ENCODE data around the gene ADCY2. TPM values are rescaled to one million over a fixed set of nuclear protein-coding genes. Genes with fewer than 3 reads are reported as not detected.

ADCY2 gene
- total and polyA plus RNA-seq, 9 of the 15 experiments (the other 6 are each of a cell fraction or from before 2014, with no cell fraction given), result 0.01 to 0.15 (median 0.03) TPM; not detected in 5

- TF ChIP-seq E2F8 (IDR thresholded peaks at IDR 0.05; ENCODE audit: low read depth, partially characterized antibody) (no peak), ELK1 (CRISPR knock-in tag; IDR thresholded peaks at IDR 0.05) (no peak)
Measured at GRCh38 chr5:7611518-7611917, 215.6 kb downstream of the ADCY2 start (continued).

DNA sequence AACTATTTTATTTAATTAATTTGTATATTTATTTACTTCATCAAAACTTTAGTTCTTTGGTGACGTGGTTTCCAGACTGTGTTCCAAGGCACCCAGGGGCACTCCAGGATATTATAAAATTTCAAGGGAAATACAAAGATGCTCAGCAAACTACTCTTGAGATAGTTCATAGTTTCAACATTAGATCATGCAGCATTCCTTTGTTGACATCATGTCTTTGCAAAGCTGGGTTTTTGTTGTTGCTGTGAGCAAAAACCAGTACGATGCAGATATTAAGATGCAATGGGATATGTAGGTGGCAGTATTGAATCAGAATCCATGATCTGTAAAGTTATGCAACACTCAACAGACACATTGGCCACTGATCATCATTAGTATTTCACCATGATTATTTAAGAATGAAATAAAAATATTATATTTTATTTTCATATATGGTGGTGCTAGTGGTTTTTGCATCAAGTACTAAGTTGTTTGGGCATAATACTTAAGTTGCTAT, 219.7 kb downstream of the ADCY2 start:
- WGBS (ENCODE audit: insufficient coverage, low coverage, missing lambda C conversion rate), result 0% methylated on average over 2 of the region's 2 CpGs
- Histone ChIP-seq H3K79me2 (ENCODE audit: control insufficient read depth, insufficient read depth, low read length) (no peaks in the 10 kb centered on the region), H3K9me3 (replicated peaks; ENCODE audit: control insufficient read depth, insufficient read depth, low read depth, low read length) (no peaks in the 10 kb centered on the region), H3K9me1 (ENCODE audit: control insufficient read depth, insufficient read depth, low read length) (no peaks in the 10 kb centered on the region), H3K27ac (ENCODE audit: extremely low read depth, low read depth, low read length) (no peak overlapping the region), H2AFZ (ENCODE audit: low read depth, low read length) (no peak overlapping the region), H3K27me3 (ENCODE audit: control insufficient read depth in 2 of 2, insufficient read depth in 2 of 2, low read length in 2 of 2) (no peaks in the 10 kb centered on the region), H3K36me3 (ENCODE audit: control insufficient read depth, insufficient read depth, low read length) (no peaks in the 10 kb centered on the region), H3K9ac (ENCODE audit: insufficient read depth in 1 of 2, low read depth in 2 of 2, low read length in 2 of 2) (no peak overlapping the region), H3K4me2 (ENCODE audit: insufficient read depth, low read length) (no peak overlapping the region), H4K20me1 (replicated peaks; ENCODE audit: control insufficient read depth, insufficient read depth, low read length) (no peaks in the 10 kb centered on the region), H3K4me3 (no peak overlapping the region), H3K4me1 (replicated peaks in 1 of 2; ENCODE audit: control insufficient read depth in 2 of 2, insufficient read depth in 2 of 2, low read length in 2 of 2) (no peaks in the 10 kb centered on the region)
- BruUV-seq (replicated peaks), result no TSS peak
- DNase-seq (ENCODE audit: extremely low read depth in 1 of 4, low spot score in 3 of 4) (no peak), FAIRE-seq (no peak), ATAC-seq (no peak)
- ChIA-PET POLR2A (interaction anchor here (0.7 kb wide), 1 partner anchor 727 kb away, joined by 4 read pairs; no protein-coding TSS in a partner anchor), CTCF (ENCODE audit: low intra/inter-chr PET ratio) (no interaction called here)
- intact Hi-C loops (cut with micrococcal nuclease) (no loop called here), in situ Hi-C loops (cut with MboI) (no loop called here)
- no peak for TF ChIP-seq CBX8 (IDR thresholded peaks at IDR 0.05; ENCODE audit: borderline replicate concordance, extremely low read depth, low read depth, low read length, poor library complexity, severe bottlenecking)
- TF ChIP-seq, protein P1, sequence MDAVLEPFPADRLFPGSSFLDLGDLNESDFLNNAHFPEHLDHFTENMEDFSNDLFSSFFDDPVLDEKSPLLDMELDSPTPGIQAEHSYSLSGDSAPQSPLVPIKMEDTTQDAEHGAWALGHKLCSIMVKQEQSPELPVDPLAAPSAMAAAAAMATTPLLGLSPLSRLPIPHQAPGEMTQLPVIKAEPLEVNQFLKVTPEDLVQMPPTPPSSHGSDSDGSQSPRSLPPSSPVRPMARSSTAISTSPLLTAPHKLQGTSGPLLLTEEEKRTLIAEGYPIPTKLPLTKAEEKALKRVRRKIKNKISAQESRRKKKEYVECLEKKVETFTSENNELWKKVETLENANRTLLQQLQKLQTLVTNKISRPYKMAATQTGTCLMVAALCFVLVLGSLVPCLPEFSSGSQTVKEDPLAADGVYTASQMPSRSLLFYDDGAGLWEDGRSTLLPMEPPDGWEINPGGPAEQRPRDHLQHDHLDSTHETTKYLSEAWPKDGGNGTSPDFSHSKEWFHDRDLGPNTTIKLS (IDR thresholded peaks at IDR 0.05; ENCODE audit: borderline replicate concordance, low read depth), result no peak
- no peak for TF ChIP-seq RFX5 (IDR thresholded peaks at IDR 0.05; ENCODE audit: low read depth, low read length)
- TF ChIP-seq TEAD4 (IDR thresholded peaks at IDR 0.05; ENCODE audit: low read length), result no peak
- TF ChIP-seq TEAD4 (CRISPR knock-in tag; IDR thresholded peaks at IDR 0.05; ENCODE audit: borderline replicate concordance), result no peak
- no peak for TF ChIP-seq FOSL1 (tag; conservative IDR thresholded peaks at IDR 0.05)
- no peak for TF ChIP-seq TSHZ1 (CRISPR knock-in tag; IDR thresholded peaks at IDR 0.05)
- TF ChIP-seq ZNF589 (CRISPR knock-in tag; IDR thresholded peaks at IDR 0.05; ENCODE audit: low read depth), result no peak
- TF ChIP-seq ARNT (IDR thresholded peaks at IDR 0.05), result no peak

Measured in K562 (cell line).